Stimulated activated CD4-positive, alpha-beta T cell treated with anti-CD3 and anti-CD28 coated beads, Interleukin-4, amount 100 ng/mL, for 24 hours (primary cell): ENCODE measurements around the gene KRTAP5-10.
"Not testable (repeated sequence)": the region's sequence is repeated elsewhere in the genome, so short reads cannot be mapped to it uniquely, and the experiment has no call there.

Experiments
- DNase-seq: peaks from one replicate; pipeline ENCODE4 v3.0.0-alpha.2; 2020

KRTAP5-10 gene

DNA sequence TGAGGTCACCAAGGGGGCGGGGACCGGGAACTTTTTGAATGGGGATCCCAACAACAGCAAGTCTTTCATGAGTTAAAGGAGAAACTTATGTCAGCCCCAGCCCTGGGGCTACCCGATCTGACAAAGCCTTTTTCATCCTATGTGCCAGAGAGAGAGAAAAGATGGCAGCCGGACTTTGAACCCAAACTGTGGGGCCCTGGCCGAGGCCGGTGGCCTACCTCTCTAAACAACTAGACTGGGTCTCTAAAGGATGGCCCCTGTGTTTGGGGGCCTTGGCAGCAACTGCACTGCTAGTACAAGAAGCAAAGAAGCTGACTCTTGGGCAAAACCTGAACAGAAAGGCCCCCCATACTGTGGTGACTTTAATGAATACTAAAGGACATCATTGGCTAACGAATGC lies 48.6 kb downstream of the KRTAP5-10 start:
- DNase-seq: not testable (repeated sequence)

DNA sequence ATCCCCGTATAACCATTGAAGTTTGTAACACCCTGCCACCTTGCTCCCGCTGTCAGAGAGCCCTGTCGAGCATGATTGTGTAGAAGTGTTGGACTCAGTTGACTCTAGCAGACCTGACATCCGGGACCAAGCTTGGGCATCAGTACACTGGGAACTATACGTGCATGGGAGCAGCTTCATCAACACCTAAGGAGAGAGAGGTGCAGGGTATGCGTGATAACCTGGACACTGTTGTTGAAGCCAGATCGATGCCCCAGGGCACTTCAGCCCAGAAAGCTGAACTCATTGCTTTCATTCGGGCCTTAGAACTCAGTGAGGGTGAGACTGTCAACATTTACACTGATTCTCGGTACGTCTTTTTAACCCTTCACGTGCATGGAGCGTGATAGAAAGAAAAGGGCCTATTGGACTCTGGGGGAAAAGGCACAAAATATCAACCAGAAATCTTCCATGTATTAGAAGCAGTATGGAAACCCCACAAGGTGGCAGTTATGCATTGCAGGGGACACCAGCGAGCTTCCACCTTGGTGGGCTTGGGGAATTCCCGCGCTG lies 49.1 kb downstream of the KRTAP5-10 start:
- not testable (repeated sequence) for DNase-seq

DNA sequence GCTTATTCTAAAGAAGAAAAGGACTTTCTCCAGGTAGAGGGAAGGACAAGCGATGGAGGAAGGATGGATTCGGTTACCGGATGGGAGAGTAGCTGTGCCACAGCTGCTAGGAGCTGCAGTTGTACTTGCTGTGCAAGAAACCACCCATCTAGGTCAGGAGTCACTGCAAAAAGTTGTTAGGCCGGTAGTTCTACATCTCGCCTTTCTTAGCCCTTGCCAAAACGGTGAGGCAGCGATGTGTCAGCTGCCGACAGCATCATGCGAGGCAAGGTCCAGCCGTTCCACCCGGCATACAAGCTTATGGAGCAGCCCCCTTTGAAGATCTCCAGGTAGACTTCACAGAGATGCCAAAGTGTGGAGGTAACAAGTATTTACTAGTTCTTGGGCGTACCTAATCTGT lies 49.6 kb downstream of the KRTAP5-10 start:
- DNase-seq: not testable (repeated sequence)
